ENCODE results near the gene BRPF3.

BRPF3 gene

DNA sequence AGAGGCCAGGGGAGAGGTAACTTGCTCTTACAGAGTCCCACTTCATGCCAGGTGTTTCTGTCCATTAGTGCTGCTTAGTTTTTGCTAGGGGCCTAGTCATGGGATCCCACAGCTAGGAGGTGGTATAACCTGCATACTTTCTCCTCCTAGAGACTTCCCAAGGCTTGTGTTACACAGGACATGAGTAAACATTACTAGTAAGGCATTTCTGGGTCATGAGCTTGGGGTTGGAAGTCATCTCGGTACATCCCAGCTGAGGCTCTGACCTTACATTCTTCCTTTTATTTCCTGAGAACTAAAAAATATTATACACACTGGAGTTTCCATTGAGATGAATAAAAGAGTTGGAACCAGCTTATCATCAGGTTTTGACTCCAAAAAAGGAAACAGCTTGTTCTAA is 52.4 kb downstream of the BRPF3 start:
- H3K9me3 ChIP-seq (ENCODE audit: control insufficient read depth, low read length) = no peaks in the 10 kb centered on the region
- no peak overlapping the region for H3K4me3 ChIP-seq (ENCODE audit: low read length)
- peaks cover 35% of the 10 kb centered on the region for H3K4me1 ChIP-seq (ENCODE audit: control insufficient read depth, insufficient read depth, low read length)
- peak overlapping the region; percentile 52 for H3K9ac ChIP-seq (ENCODE audit: low read length)
- H3K36me3 ChIP-seq (ENCODE audit: control insufficient read depth, insufficient read depth, low read length, severe bottlenecking) = no peaks in the 10 kb centered on the region
- DNase-seq (ENCODE audit: low read depth) = no peak
- H3K27me3 ChIP-seq (replicated peaks; ENCODE audit: control insufficient read depth, insufficient read depth, low read length) = no peaks in the 10 kb centered on the region

DNA sequence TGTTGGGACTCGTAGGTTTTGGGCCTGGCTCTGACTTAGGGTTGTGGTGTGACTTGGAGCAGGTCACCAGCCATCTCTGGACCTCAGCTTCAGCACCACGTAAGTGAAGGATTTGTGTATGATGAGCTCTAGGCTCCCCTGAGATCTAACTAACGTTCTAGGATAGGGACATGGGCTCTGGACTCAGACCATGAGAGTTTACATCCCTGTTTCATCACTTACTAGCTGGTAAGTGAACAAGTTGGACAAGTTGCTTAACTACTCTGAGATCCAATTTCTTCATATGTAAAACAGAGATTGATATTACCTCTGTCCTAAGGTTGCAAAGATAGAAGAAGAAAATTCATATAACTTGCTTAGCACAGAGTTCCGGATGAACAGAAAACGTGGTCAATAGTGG is 53.0 kb downstream of the BRPF3 start:
- peak; percentile 7 for DNase-seq (ENCODE audit: low read depth)
- H3K4me1 ChIP-seq (ENCODE audit: control insufficient read depth, insufficient read depth, low read length) = peaks cover 35% of the 10 kb centered on the region
- H3K27me3 ChIP-seq (replicated peaks; ENCODE audit: control insufficient read depth, insufficient read depth, low read length) = no peaks in the 10 kb centered on the region
- no peaks in the 10 kb centered on the region for H3K36me3 ChIP-seq (ENCODE audit: control insufficient read depth, insufficient read depth, low read length, severe bottlenecking)
- peak overlapping the region; percentile 52 for H3K9ac ChIP-seq (ENCODE audit: low read length)
- no peaks in the 10 kb centered on the region for H3K9me3 ChIP-seq (ENCODE audit: control insufficient read depth, low read length)
- H3K4me3 ChIP-seq (ENCODE audit: low read length) = no peak overlapping the region

DNA sequence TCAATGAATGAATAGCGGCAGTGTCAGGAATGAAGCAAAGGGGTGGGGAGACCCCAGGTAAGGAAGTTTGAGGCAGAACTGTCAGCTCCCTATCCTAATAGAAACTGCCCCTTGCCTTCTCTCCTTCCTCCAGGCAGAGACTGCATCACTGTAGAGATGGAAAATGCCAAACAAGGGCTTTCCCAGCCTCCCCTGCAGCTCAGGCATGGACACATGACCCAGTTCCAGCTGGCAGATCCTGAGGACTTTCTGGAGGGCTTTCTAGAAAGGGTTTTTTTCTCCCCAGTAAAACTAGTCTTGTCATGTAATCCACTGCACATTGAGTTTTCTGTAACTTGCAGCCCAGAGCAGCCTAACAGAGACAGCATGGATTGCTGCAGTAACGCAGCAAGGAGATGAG is 55.5 kb downstream of the BRPF3 start:
- Histone ChIP-seq H3K36me3 (ENCODE audit: control insufficient read depth, insufficient read depth, low read length, severe bottlenecking) (no peaks in the 10 kb centered on the region), H3K27me3 (replicated peaks; ENCODE audit: control insufficient read depth, insufficient read depth, low read length) (no peaks in the 10 kb centered on the region), H3K9me3 (ENCODE audit: control insufficient read depth, low read length) (no peaks in the 10 kb centered on the region), H3K4me1 (ENCODE audit: control insufficient read depth, insufficient read depth, low read length) (peaks cover 35% of the 10 kb centered on the region), H3K9ac (ENCODE audit: low read length) (no peak overlapping the region), H3K4me3 (ENCODE audit: low read length) (no peak overlapping the region)
- no peak for DNase-seq (ENCODE audit: low read depth)

DNA sequence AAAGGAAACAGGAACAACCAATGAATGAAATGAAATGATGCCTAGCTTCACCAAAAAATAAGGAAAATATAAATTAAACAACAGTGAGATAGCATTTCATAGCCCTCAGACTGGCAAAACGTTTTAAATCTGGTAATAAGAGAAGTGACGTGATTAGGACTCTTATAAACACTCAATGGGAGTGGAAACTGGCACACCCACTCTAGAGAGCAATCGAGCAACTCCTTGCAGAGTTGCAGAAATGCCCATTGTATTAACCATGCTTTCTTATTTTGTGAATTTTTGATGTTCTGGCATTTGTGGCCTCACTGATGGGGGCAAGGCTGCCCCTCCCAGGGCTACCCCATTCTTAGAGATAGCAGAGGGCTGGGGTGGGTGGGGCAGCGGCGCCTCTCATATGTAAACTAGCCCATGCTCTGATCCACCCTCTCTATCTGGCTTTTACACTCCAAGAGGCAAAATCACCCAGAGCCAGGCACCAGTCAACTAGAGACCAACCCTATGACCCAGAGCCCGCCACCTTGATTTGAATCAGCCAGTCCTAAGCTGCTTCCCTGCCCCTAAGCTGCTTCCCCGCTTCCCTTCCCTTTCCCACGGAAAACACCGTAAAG is 67.0 kb downstream of the BRPF3 start:
- DNase-seq (ENCODE audit: low read depth) = no peak

DNA sequence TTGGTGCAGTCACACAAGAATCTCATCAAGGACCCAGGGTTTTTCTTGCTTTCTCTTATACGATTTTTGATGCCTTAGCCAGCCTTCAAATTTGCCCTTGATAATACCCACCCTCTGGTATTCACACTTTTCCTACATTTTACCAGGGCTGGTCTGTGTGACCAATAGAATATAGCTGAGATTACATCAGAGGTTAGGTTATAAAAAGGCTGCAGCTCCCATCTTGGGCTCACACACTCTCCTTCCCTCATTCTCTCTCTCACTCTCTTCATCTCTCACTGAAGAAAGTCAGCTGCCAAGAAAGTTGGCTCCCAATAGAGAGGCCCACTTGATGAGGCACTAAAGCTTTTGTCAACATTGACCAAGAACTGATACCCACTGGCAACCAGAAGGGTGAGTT is 69.2 kb downstream of the BRPF3 start:
- Histone ChIP-seq H3K36me3 (ENCODE audit: control insufficient read depth, insufficient read depth, low read length, severe bottlenecking) (no peaks in the 10 kb centered on the region), H3K9ac (ENCODE audit: low read length) (no peak overlapping the region), H3K27me3 (replicated peaks; ENCODE audit: control insufficient read depth, insufficient read depth, low read length) (peaks cover 4% of the 10 kb centered on the region), H3K4me1 (ENCODE audit: control insufficient read depth, insufficient read depth, low read length) (no peaks in the 10 kb centered on the region), H3K9me3 (ENCODE audit: control insufficient read depth, low read length) (peaks cover 11% of the 10 kb centered on the region), H3K4me3 (ENCODE audit: low read length) (no peak overlapping the region)
- no peak for DNase-seq (ENCODE audit: low read depth)

More for the DNA sequence above, 67.0 kb downstream of the BRPF3 start:
- Histone ChIP-seq H3K36me3 (ENCODE audit: control insufficient read depth, insufficient read depth, low read length, severe bottlenecking) (no peaks in the 10 kb centered on the region), H3K4me1 (ENCODE audit: control insufficient read depth, insufficient read depth, low read length) (no peaks in the 10 kb centered on the region), H3K9me3 (ENCODE audit: control insufficient read depth, low read length) (peaks cover 11% of the 10 kb centered on the region), H3K9ac (ENCODE audit: low read length) (no peak overlapping the region), H3K27me3 (replicated peaks; ENCODE audit: control insufficient read depth, insufficient read depth, low read length) (no peaks in the 10 kb centered on the region), H3K4me3 (ENCODE audit: low read length) (no peak overlapping the region)

DNA sequence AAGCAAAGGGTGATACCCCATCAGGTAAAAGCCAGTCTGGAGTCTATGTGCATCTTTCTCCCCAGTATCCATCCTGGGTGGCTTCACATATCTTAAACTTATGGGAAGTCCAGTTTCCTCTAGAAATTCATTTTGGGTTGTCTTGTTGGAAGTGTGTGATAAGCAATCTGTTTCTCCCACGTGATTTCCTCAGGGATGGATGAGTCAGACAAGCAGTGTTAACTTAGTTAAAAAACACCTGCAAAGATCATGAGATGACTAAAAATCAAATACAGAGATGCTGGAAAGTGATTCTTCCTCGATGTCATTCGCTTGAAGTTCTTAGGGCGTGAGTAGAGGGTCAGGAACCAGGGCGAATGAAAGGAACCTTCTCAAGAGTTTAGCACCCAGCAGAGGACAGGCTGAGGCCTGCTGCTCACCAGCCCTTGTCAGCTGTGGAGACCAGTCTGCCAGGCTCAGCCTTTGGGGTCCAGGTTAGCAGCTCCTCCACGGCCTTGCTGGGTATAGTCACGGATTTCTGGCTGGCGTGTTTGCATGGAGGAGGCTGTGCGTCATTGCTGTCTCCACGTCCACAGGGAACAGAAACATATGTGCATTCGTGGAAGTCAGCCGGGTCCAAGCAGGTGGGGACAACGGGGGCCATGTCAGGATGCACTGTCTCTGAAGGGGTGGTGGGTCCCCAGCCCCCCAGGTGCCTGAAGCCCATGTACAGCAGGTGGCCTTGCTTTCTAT is 70.5 kb downstream of the BRPF3 start:
- no peak overlapping the region for H3K9ac ChIP-seq (ENCODE audit: low read length)
- no peak overlapping the region for H3K4me3 ChIP-seq (ENCODE audit: low read length)
- H3K27me3 ChIP-seq (replicated peaks; ENCODE audit: control insufficient read depth, insufficient read depth, low read length) = peaks cover 17% of the 10 kb centered on the region
- peaks cover 11% of the 10 kb centered on the region for H3K9me3 ChIP-seq (ENCODE audit: control insufficient read depth, low read length)
- no peaks in the 10 kb centered on the region for H3K36me3 ChIP-seq (ENCODE audit: control insufficient read depth, insufficient read depth, low read length, severe bottlenecking)
- H3K4me1 ChIP-seq (ENCODE audit: control insufficient read depth, insufficient read depth, low read length) = no peaks in the 10 kb centered on the region
- no peak for DNase-seq (ENCODE audit: low read depth)

DNA sequence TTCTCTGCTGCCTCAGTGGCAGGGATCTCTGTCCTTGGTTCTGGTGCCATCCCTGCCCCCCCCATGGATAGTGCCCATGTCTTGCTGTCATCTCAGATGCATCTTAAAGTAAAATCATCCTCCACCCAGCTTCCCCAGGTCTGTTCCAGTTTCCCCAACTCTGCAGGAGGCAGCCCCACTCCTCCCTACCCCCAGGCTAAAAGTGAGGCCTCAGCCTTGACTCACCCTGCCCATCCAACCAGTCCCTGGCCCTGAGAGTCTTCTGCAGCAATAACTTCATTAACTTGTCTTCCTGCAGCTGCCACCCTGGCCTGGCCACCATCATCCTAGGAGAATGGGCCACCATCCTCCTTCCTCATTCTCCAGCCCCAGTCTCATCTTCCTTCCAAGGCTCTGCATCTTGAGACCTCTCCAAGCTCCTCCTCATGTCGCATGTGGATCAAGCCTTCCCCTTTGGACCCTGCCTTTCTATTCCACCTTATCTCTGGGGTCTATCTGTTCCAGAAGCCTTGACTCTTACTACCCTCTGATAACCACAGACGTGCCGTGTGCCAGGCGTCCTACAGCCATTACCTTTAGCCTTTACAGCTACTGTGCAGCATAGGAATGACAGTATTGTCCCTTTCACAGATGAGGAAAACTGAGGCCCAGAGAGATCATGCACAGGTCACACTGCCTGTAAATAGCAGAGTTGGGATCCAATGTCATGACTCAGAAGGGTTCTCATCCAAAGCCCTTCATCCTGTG is 71.4 kb downstream of the BRPF3 start:
- H3K27me3 ChIP-seq (replicated peaks; ENCODE audit: control insufficient read depth, insufficient read depth, low read length) = peaks cover 20% of the 10 kb centered on the region
- H3K9ac ChIP-seq (ENCODE audit: low read length) = no peak overlapping the region
- no peaks in the 10 kb centered on the region for H3K4me1 ChIP-seq (ENCODE audit: control insufficient read depth, insufficient read depth, low read length)
- H3K9me3 ChIP-seq (ENCODE audit: control insufficient read depth, low read length) = peaks cover 11% of the 10 kb centered on the region
- DNase-seq (ENCODE audit: low read depth) = no peak
- no peak overlapping the region for H3K4me3 ChIP-seq (ENCODE audit: low read length)
- no peaks in the 10 kb centered on the region for H3K36me3 ChIP-seq (ENCODE audit: control insufficient read depth, insufficient read depth, low read length, severe bottlenecking)

DNA sequence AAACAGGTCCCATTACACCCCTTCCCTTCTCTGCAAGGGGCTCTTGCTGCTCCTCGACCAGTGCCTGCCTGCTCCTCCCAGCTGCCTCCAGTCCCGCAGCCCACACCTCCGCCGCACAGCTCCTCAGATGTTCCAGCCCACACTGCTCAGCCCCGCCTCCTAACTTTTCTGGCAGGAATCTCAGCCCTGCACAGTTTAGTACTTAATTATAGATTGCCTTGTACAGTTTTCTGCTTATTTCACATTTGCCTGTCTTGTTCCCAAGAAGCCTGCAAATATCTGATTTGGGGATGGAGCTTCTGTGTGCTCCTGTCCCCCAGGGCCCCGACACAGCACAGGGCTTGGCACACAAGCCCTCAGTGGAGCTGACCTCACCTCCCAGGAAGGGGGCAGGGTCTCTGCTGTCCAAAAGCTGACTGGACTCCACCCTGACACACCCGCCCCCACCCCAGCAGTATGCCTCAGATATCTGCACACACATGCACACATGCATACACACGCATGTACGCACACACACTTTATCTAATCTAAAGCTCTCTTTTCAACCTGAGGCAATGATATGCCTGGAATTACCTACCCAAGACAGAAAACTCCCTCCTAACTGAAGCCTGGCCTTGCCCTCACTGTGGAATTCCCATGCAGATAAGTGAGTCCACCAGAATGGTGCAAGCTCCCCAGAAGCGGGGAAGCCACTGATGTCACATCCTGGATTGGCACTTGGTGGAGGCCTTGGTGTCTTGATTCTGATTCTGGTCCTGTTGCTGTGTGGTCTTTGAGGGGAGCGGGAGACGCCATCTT is 72.1 kb downstream of the BRPF3 start:
- Histone ChIP-seq H3K9me3 (ENCODE audit: control insufficient read depth, low read length) (peaks cover 11% of the 10 kb centered on the region), H3K9ac (ENCODE audit: low read length) (no peak overlapping the region), H3K4me1 (ENCODE audit: control insufficient read depth, insufficient read depth, low read length) (no peaks in the 10 kb centered on the region), H3K4me3 (ENCODE audit: low read length) (no peak overlapping the region), H3K36me3 (ENCODE audit: control insufficient read depth, insufficient read depth, low read length, severe bottlenecking) (no peaks in the 10 kb centered on the region), H3K27me3 (replicated peaks; ENCODE audit: control insufficient read depth, insufficient read depth, low read length) (peaks cover 24% of the 10 kb centered on the region)
- peak; percentile 14 for DNase-seq (ENCODE audit: low read depth)

DNA sequence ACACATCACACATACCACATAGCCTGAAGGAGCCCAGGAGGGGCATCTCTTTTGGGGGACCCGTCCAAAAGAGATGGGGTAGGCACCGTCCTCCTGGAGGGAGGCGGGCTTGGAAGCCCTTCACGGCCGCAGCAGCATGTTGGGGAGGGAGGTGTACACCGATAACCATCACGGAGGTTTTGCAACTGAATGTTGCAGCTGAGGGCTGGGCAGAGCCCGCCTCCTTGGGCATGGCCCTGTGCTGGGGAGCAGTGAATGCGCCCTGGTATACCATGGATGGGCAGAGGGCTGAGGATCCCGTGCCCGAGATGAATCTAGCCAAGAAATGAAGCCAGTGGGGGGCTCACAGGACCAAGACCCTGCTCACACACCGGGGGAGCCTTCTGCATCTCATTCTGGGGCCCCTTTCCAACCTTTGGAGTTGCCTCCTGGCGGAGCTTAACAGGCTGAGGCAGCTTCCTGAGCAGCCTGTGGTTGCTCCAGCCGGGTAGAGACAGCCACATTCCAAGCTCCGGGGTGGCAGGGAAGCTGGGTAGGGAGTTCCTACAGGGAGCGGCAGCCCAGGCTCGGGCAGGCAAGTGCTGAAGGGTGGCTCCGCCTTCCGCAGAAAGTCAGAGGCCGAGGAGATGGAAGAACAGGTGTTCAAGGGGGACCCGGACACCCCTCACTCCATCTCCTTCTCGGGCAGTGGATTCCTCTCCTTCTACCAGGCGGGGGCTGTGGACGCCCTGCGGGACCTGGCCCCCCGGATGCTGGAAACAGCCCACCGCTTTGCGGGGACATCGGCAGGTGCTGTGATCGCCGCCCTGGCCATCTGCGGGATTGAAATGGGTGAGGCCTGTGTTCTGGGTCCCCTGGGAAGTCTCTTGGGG is 73.5 kb downstream of the BRPF3 start, which contains the start of gene PNPLA1:
PNPLA1 (plus strand) TSS at position 227 of the 872 bp plus-strand sequence; CDS start at position 627, 400 bp downstream.
- peaks cover 36% of the 10 kb centered on the region for H3K27me3 ChIP-seq (replicated peaks; ENCODE audit: control insufficient read depth, insufficient read depth, low read length)
- H3K36me3 ChIP-seq (ENCODE audit: control insufficient read depth, insufficient read depth, low read length, severe bottlenecking) = no peaks in the 10 kb centered on the region
- no peak within 1 kb of the TSS for H3K9ac ChIP-seq (ENCODE audit: low read length)
- H3K4me1 ChIP-seq (ENCODE audit: control insufficient read depth, insufficient read depth, low read length) = no peaks in the 10 kb centered on the region
- H3K4me3 ChIP-seq (ENCODE audit: low read length) = no peak within 1 kb of the TSS
- peaks cover 11% of the 10 kb centered on the region for H3K9me3 ChIP-seq (ENCODE audit: control insufficient read depth, low read length)
- DNase-seq (ENCODE audit: low read depth) = no peak

DNA sequence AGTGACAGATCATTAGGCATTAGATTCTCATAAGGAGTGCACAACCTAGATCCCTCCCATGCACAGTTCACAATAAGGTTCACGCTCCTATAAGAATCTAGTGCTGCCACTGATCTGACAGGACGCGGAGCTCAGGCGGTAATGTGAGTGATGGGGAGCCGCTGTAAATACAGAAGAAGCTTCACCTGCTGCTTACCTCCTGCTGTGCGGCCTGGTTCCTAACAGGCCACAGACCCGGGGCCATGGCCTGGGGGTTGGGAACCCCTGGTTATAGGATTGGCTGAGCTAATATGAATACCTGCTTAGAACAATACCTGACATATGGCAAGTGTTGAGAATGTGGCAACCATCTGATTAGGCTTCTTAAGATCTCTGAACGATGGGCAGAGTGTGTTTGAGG is 75.7 kb downstream of the BRPF3 start:
- no peaks in the 10 kb centered on the region for H3K4me1 ChIP-seq (ENCODE audit: control insufficient read depth, insufficient read depth, low read length)
- no peak for DNase-seq (ENCODE audit: low read depth)
- H3K27me3 ChIP-seq (replicated peaks; ENCODE audit: control insufficient read depth, insufficient read depth, low read length) = peaks cover 44% of the 10 kb centered on the region
- no peaks in the 10 kb centered on the region for H3K36me3 ChIP-seq (ENCODE audit: control insufficient read depth, insufficient read depth, low read length, severe bottlenecking)
- no peak overlapping the region for H3K4me3 ChIP-seq (ENCODE audit: low read length)
- H3K9ac ChIP-seq (ENCODE audit: low read length) = no peak overlapping the region
- no peaks in the 10 kb centered on the region for H3K9me3 ChIP-seq (ENCODE audit: control insufficient read depth, low read length)

All from adipocyte (in vitro differentiated cells).